ENCODE data around the gene RNF220. TPM values are rescaled to one million over a fixed set of nuclear protein-coding genes. Genes with fewer than 3 reads are reported as not detected.

RNF220 gene
- total RNA-seq, 6 experiments from 2014 or later = 42.1 to 54.7 (median 51.9) TPM

- no peak for TF ChIP-seq CTCF (IDR thresholded peaks at IDR 0.05)
- H3K9me3 Mint-ChIP-seq = peaks cover 6% of the 10 kb centered on the region
- H3K36me3 Mint-ChIP-seq (ENCODE audit: low read depth) = no peaks in the 10 kb centered on the region; the same call in 1 of the 2 replicates
- H3K27ac Mint-ChIP-seq = no peak overlapping the region
- peaks cover 14% of the 10 kb centered on the region for H3K27me3 Mint-ChIP-seq (ENCODE audit: insufficient read depth)
- no peak overlapping the region for H3K4me3 Mint-ChIP-seq
- H3K4me1 Mint-ChIP-seq (ENCODE audit: low read depth) = peaks cover 21% of the 10 kb centered on the region
- DNase-seq = no peak
Observed at GRCh38 chr1:44532567-44532944, 127.5 kb downstream of the RNF220 start.

- Mint-ChIP-seq H3K9me3 (peaks cover 6% of the 10 kb centered on the region), H3K27me3 (ENCODE audit: insufficient read depth) (peaks cover 29% of the 10 kb centered on the region), H3K27ac (no peak overlapping the region), H3K36me3 (ENCODE audit: low read depth) (no peaks in the 10 kb centered on the region; the same call in 1 of the 2 replicates), H3K4me1 (ENCODE audit: low read depth) (peaks cover 21% of the 10 kb centered on the region), H3K4me3 (no peak overlapping the region)
- no peak for DNase-seq
- no peak for TF ChIP-seq CTCF (IDR thresholded peaks at IDR 0.05)
Observed at GRCh38 chr1:44534771-44535170, 129.7 kb downstream of the RNF220 start.

DNA sequence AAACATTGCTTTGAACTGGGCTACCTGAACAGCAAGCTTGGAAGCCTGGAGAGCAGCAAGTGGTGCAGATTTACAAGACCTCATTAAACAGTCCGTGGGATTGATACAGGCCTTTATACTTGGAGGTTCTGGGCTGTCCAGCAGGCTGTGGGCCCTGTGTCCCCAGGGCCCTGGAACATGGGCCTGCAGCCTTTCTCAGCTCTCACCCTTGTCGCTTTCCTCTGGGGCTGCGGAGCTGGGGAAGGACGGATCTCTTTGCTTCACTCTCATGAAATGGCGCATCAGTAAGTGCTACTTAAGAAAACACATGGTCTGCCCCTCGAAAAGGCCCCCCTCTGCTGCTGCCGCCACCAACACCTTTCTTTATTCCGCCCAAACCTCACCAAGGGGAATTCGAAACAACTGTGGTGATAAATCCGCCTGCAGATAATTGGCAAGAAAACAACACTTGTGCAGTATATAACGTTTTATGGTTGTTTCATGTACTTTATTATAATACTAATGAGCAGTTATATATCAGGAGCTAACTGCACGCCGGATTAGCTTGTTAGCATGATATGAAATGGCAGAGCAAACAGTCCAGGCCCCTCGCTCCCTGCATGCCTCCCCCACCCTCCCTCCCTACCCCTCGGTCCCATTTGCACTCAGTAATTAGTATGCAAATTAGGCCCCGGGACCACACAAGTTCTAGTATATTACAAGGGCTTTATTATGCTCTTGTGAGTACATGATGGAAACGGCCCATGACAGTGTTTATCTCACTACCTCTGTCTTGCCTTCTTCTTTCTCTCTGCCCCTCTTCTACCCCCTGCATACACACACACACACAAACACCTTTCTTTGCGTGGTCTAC lies 131.5 kb downstream of the RNF220 start:
- no peak for TF ChIP-seq CTCF (IDR thresholded peaks at IDR 0.05)
- peaks cover 6% of the 10 kb centered on the region for H3K9me3 Mint-ChIP-seq
- no peak for DNase-seq
- H3K27ac Mint-ChIP-seq = no peak overlapping the region
- H3K4me3 Mint-ChIP-seq = no peak overlapping the region
- peaks cover 14% of the 10 kb centered on the region for H3K4me1 Mint-ChIP-seq (ENCODE audit: low read depth)
- H3K36me3 Mint-ChIP-seq (ENCODE audit: low read depth) = no peaks in the 10 kb centered on the region; the same call in 1 of the 2 replicates
- H3K27me3 Mint-ChIP-seq (ENCODE audit: insufficient read depth) = peaks cover 42% of the 10 kb centered on the region

DNA sequence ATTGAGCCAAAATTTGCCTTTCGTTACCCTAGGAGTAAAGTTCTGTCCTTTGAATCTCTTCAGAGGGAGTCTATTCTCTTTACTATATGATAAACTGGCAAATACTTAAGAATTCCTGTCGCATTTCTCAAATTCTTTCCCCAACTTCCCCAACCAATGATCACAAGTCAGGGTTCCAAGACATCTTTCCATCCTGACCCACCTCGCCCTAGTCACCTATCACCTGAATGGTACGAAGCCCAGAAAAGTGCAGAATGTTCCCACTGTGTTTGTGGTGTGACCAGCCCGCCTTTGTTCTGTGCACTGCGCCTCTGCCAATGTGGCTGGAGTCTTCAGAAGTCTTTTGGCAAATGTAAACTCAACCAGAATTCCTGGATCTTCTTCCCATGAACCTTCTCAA lies 132.5 kb downstream of the RNF220 start:
- Mint-ChIP-seq H3K4me1 (ENCODE audit: low read depth) (peaks cover 5% of the 10 kb centered on the region), H3K27ac (no peak overlapping the region), H3K36me3 (ENCODE audit: low read depth) (no peaks in the 10 kb centered on the region; the same call in 1 of the 2 replicates), H3K27me3 (ENCODE audit: insufficient read depth) (peaks cover 49% of the 10 kb centered on the region), H3K9me3 (peaks cover 6% of the 10 kb centered on the region), H3K4me3 (no peak overlapping the region)
- no peak for TF ChIP-seq CTCF (IDR thresholded peaks at IDR 0.05)
- no peak for DNase-seq

- no peaks in the 10 kb centered on the region; the same call in 1 of the 2 replicates for H3K36me3 Mint-ChIP-seq (ENCODE audit: low read depth)
- DNase-seq = no peak
- no peak overlapping the region for H3K4me3 Mint-ChIP-seq
- H3K27me3 Mint-ChIP-seq (ENCODE audit: insufficient read depth) = peaks cover 51% of the 10 kb centered on the region
- peaks cover 6% of the 10 kb centered on the region for H3K9me3 Mint-ChIP-seq
- no peak overlapping the region for H3K27ac Mint-ChIP-seq
- peaks cover under 1% of the 10 kb centered on the region; the same call in 1 of the 2 replicates for H3K4me1 Mint-ChIP-seq (ENCODE audit: low read depth)
- TF ChIP-seq CTCF (IDR thresholded peaks at IDR 0.05) = no peak
Observed at GRCh38 chr1:44537956-44538355, 132.9 kb downstream of the RNF220 start.
